Motor neuron (in vitro differentiated cells): ENCODE results near the gene STIM2. TPM values are rescaled to one million over a fixed set of nuclear protein-coding genes. Genes with fewer than 3 reads are reported as not detected.
"Not testable (repeated sequence)": the region's sequence is repeated elsewhere in the genome, so short reads cannot be mapped to it uniquely, and the experiment has no call there.

ENCODE experiments used
- ATAC-seq, 8 experiments: fragments of 200-7000 bp; cut with Tn5 transposase; replicated peaks in 6 of 8; 2 replicates each; pipeline ENCODE4 v1.8.0; 2021; ENCODE audit warnings: mild to moderate bottlenecking in 8 of 8, moderate library complexity in 8 of 8
- H3K27ac ChIP-seq, 2 donors: fragments of 250-450 bp; sonication (Bioruptor Pico); 2 replicates each; pipeline ENCODE4 v1.9.0; 2021; ENCODE audit warnings: antibody characterized with exemption in 2 of 2, mild to moderate bottlenecking in 2 of 2, moderate library complexity in 1 of 2
- H3K4me1 ChIP-seq, 2 donors: fragments of 250-450 bp; sonication (Bioruptor Pico); replicated peaks in 1 of 2; 2 replicates each; pipeline ENCODE4 v1.6.1; 2021; ENCODE audit warnings: antibody characterized with exemption in 2 of 2, mild to moderate bottlenecking in 2 of 2, moderate library complexity in 1 of 2
- H3K4me3 ChIP-seq, 5 donors: fragments of 250-450 bp; sonication (Bioruptor Pico); 2 replicates each; pipeline ENCODE4 v1.9.0; 2021; ENCODE audit warnings: antibody characterized with exemption in 5 of 5, mild to moderate bottlenecking in 5 of 5, moderate library complexity in 4 of 5
- WGBS, 10 experiments: fragments of 450-650 bp; shearing (Covaris generic); methylation state at CpG; one replicate each; pipeline ENCODE4 v1.0.0; 2022; 5-methylcytosine and 5-hydroxymethylcytosine counted together
- in situ Hi-C, 9 experiments: fragments of 400-800 bp; cut with MboI; loops; one replicate each; pipeline ENCODE4 v1.15.0; 2021; ENCODE audit warnings: low sequenced_read_pairs in 9 of 9, low pct_unique_long_range_greater_than_20kb in 2 of 9; ENCODE audit not compliant: unreplicated experiment in 9 of 9
- total RNA-seq, 8 experiments: library from RNA; unstranded; fragments of 300-600 nt; gene quantifications; 2 replicates each; pipeline versions ENCODE4 v1.2.3 to v1.2.4, GENCODE V29; 2022

The STIM2 gene
- total RNA-seq = 10 to 100 TPM; 17.6 to 36.8 (median 28.2) TPM

DNA sequence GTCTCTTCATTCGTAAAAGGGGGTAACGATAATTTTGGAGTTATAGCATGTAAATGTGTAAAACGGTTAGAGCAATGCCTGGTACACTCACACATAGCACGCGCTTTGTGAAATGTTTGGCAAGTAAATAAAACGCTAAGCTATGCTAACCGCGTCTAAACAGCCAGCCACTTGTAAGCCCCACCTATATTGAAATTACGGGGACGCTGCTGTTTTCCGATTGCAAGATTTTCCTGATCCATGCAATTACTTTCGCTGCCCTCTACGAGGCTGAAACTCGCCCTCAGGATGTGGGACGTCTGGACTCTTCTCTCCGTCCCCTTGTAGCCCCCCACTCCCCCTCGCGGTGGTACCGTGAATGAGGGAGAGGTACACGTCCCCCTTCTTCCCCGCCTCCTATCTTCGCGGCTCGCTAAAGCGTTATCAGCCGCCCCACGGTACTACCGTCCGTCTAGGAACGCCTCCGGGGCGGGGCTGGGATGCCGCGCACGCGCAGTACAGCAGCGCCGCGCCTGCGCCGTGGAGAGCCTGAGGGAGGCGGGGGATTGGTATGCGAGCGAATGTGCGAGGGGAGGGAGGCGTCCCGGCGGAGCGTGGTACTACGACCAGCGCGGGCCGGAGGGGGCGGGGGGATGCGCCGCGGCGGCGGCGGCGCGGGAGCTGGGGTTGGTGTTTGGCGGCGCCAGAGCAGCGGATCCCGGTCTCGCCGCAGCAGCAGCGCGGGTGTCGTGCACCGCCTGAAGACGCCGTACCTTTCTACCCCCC is at the start of gene STIM2:
Gene STIM2 (plus strand): TSS at position 685 of the 765 bp plus-strand sequence.
- H3K4me1 ChIP-seq = peaks cover 19 to 33% of the 10 kb centered on the region in 2 donors
- WGBS, 10 experiments = 0 to 8% (median 0%) methylated on average over 1 to 23 of the region's 74 CpGs; no CpG with 5 or more reads in 4 of the 10 experiments
- peak within 1 kb of the TSS; percentile 78 to 83 for H3K27ac ChIP-seq
- in situ Hi-C loops = loop anchor here in 2 of 9 experiments (25.0 kb wide), 1 partner anchor 152 kb away; no protein-coding TSS in a partner anchor
- peak; percentile 64 to 83 (median 80) for ATAC-seq
- H3K4me3 ChIP-seq = peak within 1 kb of the TSS; percentile 60 to 79 (median 68)

DNA sequence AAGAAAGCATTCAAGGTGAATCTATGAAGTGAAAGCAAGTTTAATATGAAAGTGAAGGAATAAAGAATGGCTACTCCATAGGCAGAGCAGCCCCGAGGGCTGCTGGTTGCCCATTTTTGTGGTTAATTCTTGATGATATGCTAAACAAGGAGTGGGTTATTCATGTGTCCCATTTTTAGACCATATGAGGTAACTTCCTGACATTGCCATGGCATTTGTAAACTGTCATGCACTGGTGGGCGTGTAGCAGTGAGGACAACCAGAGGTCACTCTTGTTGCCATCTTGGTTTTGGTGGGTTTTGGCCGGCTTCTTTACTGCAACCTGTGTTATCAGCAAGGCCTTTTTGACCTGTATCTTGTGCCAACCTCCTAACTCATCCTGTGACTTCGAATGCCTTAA is 49.1 kb upstream of the STIM2 start:
- in situ Hi-C loops, H3K27ac ChIP-seq, H3K4me3 ChIP-seq, H3K4me1 ChIP-seq, ATAC-seq: not testable (repeated sequence)
- 39 to 100% (median 71%) methylated on average over 1 to 4 of the region's 4 CpGs; no CpG with 5 or more reads in 3 of the 10 experiments for WGBS, 10 experiments

DNA sequence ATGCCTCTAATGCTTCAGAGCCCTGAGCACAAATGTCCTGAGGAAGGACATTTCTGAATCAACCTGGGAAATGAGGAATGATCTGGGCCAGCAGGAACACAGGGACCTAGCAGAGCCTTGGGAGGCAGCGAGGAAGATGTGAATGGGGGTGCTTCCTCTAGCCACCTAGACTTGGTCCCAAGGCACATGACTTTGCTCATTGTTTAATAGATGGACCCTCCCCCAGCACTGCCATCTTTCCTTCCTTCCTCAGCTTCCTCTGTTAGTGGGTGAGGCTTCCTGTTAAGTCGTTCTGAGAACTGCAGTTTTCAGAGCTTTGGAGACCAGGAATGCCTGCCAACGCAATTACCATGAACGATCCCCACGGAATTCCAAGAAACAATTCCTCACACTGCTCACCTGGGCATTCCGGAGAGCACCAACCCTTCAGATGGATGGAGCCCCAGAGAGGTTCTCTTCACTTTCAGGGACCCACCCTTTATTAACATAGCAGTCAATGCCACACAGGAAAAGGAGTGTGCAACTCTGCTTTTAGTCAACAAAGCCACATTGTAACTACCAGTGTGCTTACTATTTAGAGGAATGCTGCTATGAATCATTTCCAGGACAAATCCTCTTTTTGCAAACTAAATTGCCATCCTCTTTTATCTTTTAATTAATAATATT is 48.5 kb upstream of the STIM2 start:
- no peak overlapping the region for H3K4me3 ChIP-seq
- ATAC-seq = peak in 3 of 8 experiments; percentile 69 to 92 (median 82)
- H3K27ac ChIP-seq = no peak overlapping the region
- H3K4me1 ChIP-seq = no peaks in the 10 kb centered on the region
- in situ Hi-C loops = no loop called here
- WGBS, 10 experiments = 29 to 95% (median 74%) methylated on average over 1 to 5 of the region's 6 CpGs; no CpG with 5 or more reads in 4 of the 10 experiments

DNA sequence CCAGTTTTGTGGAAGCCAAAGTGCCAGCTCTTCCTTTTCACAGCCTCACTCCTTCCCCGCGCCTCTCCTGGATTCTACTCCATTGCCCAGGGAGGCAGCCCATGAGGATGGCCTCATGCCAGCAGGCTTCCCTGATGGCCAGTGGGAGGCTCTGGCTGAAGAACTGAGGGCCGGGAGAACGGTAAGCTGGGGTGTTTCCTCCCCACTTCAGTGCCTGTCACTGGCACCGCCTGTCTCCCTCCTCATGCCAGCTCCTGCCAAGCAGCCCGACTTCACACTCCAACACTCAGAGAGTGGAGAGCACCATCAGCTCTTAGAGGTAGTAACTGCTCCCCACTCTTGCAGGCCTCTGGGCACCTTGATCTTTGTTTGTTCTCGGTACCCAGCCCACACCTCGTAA is 46.9 kb upstream of the STIM2 start:
- no peak for ATAC-seq
- in situ Hi-C loops = no loop called here
- WGBS, 10 experiments = 83 to 100% (median 95%) methylated on average over 1 to 7 of the region's 8 CpGs; no CpG with 5 or more reads in 3 of the 10 experiments

DNA sequence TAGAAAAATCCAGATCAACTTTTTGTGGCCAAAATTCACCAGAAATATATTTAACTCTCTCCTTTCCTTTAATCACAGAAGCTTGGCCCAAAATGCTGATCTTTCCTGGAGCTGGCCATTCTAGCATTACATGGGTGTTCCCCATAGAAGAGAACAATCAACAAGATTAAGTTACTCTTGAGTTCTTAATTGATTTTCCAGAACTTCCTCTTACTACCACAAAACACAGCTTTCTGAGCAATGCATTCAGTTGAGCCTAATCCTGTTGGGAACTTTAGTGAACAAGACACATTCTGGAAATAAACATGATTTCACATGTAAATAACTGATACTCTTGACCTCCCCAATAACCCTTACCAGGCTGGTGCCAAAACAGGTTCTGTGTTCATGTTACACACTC is 45.4 kb upstream of the STIM2 start:
- in situ Hi-C loops = no loop called here
- Histone ChIP-seq H3K4me3 (no peak overlapping the region), H3K27ac (no peak overlapping the region), H3K4me1 (no peaks in the 10 kb centered on the region)
- peak in 1 of 8 experiments; percentile 68 for ATAC-seq

More for the DNA sequence above, 46.9 kb upstream of the STIM2 start:
- Histone ChIP-seq H3K4me1 (no peaks in the 10 kb centered on the region), H3K27ac (no peak overlapping the region), H3K4me3 (no peak overlapping the region)

DNA sequence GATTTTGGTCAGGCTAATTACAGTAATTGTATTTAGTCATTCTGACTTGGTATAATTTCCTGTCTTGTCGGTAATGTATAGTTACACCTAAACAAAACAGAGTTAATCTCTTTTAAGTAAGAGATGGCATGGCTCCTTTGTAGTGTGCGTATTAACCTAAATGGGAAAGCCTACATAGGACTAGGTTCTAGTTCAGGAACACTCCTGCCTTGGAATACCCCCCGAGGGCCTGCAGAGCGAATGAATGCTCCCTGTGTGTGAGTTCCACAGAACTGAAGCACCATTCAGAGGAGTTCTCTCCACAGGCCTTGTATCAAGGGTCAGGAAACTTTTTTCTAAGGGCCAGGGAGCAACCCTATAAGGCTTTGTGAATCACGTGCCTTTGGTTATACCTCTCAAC is 44.9 kb upstream of the STIM2 start:
- no peak for ATAC-seq
- no peaks in the 10 kb centered on the region for H3K4me1 ChIP-seq

DNA sequence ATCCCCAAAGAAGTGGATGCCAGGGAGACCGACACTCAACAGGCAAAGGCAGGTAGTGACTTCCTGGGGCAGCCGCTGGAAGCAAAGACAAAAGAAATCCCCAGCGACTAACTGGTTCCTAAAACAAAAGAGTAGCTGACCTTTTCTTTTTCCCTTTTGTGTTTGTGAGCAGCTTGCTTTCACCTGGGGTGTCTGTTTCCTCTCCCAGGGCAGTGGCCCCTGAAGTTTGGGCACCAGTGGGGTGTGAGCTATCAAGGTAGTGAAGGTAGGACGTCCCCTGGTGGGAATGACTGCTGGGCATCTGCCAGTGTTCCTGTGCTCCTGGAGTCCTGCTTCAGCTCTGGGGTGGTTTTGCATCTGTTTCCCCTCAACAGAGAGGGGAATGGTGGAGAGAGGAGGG is 41.6 kb upstream of the STIM2 start:
- no peak for ATAC-seq
- in situ Hi-C loops = no loop called here

More for the DNA sequence above, 44.9 kb upstream of the STIM2 start:
- Histone ChIP-seq H3K4me3 (no peak overlapping the region), H3K27ac (no peak overlapping the region)
- 75 to 100% (median 84%) methylated on average over 1 to 5 of the region's 5 CpGs for WGBS, 10 experiments
- in situ Hi-C loops = no loop called here

DNA sequence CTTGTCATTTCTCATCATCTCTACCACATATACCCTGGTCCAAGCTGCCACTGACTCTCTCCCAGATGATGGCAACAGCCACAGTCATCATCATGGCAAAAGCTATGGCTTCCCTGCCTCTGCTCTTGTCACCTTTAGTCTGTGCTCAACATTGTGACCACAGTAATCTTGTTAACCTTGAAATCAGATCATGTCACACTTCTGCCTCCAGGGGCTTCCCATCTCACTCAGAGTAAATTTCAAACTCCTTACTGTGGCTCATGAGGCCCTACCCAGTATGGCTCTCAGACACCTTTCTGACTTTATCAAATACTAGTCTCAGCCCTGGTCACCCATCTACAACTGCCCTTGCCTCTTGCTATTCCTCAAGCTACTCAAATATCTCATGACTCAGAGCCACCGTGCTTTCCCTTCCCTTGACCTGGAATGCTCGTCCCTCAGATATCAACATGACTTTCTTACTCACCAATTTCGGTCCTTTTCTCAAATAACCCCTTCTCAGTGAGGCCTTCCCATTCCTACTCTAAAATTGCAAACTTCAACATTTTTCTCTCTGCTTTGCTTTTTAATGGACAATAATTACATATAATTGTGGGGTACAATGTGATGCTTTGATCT is 41.1 kb upstream of the STIM2 start:
- Histone ChIP-seq H3K4me1 (no peaks in the 10 kb centered on the region), H3K4me3 (no peak overlapping the region), H3K27ac (no peak overlapping the region)
- no peak for ATAC-seq
- in situ Hi-C loops = no loop called here
- 57 to 100% (median 86%) methylated on average over 1 to 3 of the region's 3 CpGs; no CpG with 5 or more reads in 2 of the 10 experiments for WGBS, 10 experiments

More for the DNA sequence above, 41.6 kb upstream of the STIM2 start:
- 40 to 93% (median 60%) methylated on average over 1 to 3 of the region's 4 CpGs; no CpG with 5 or more reads in 2 of the 10 experiments for WGBS, 10 experiments
- H3K27ac ChIP-seq = no peak overlapping the region
- H3K4me3 ChIP-seq = no peak overlapping the region
- no peaks in the 10 kb centered on the region for H3K4me1 ChIP-seq

DNA sequence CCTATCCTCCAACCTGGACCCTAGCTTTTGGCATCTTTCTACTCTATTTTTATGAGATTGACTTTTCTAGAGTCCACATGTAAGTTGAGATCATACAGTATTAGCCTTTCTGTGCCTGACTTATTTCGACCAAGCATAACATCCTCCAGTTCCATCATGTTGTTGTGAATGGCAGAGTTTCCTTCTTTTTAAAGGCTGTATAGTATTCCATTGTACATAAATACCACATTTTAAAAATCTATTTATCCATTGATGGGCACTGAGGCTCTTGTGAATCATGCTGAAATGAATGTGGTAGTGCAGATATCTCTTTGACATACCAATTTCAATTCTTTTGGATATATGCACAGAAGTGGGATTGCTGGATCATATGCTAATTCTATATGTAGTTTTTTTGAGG is 40.3 kb upstream of the STIM2 start:
- Histone ChIP-seq H3K27ac (no peak overlapping the region), H3K4me1 (no peaks in the 10 kb centered on the region), H3K4me3 (no peak overlapping the region)
- 38 to 100% (median 83%) methylated on average over 1 of the region's 1 CpG; no CpG with 5 or more reads in 1 of the 10 experiments for WGBS, 10 experiments
- ATAC-seq = no peak
- in situ Hi-C loops = no loop called here

DNA sequence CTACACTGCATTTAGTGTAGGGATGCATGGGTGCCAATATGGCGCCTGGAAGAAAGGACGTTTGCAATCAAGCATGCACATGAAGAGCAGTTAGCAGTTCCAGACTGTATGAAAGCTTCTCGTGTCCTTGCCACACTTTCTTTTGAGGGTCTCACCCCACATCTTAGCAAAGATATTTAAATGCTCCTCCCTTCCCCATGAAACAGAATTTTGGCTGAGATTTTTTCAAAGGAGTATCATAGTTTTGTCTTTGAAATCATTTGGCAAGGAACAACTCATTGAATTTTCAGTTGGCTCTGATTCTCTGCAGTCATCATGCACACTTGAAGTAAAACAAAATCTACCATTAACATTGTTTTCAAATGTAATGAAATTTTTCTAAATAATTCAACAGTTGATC is 39.6 kb upstream of the STIM2 start:
- in situ Hi-C loops = no loop called here
- H3K27ac ChIP-seq = no peak overlapping the region
- 56 to 100% (median 70%) methylated on average over 1 to 3 of the region's 3 CpGs; no CpG with 5 or more reads in 1 of the 10 experiments for WGBS, 10 experiments
- no peaks in the 10 kb centered on the region for H3K4me1 ChIP-seq
- H3K4me3 ChIP-seq = no peak overlapping the region
- ATAC-seq = no peak

DNA sequence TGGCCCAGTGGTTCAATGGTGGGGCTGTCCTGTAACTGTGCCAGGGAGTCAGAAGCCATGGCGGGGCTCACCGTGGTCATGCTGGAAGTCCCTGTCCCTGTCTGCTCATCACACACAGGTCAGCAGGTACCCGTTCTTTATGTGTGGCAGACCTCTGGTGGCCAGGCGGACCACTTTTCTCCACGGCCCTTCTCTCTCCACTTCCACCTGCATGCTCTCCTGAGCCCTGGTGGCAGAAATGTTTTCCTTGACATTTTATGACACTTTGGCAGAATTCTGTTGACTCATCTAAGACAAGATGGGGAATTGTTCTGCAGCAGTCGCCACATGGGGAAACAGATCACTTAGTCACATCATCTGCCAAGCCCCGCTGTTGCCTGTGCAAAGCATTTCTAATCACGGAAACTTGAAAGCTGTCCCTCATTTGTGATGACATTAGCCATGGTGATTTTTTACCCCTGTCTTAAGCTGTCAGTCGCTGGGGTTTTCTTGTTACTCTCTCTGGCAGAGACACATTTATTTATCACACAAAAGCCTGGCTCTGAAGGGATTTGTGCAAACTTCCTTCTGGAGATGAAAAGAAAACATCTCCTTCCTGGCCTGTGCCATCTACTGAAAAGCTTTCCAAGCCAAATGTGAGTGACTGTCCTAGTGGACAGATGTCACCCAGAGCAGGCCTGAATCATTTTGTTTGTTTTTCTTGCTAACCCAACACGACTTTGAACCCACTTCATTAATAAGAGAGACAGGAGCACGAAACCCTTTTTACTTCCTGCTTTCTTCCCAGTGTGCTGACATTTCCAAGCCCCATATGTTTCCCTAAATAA is 38.8 kb upstream of the STIM2 start:
- no peak for ATAC-seq
- H3K27ac ChIP-seq = no peak overlapping the region
- no peak overlapping the region for H3K4me3 ChIP-seq
- 25 to 94% (median 80%) methylated on average over 3 to 8 of the region's 11 CpGs; no CpG with 5 or more reads in 2 of the 10 experiments for WGBS, 10 experiments
- in situ Hi-C loops = no loop called here
- H3K4me1 ChIP-seq = no peaks in the 10 kb centered on the region

DNA sequence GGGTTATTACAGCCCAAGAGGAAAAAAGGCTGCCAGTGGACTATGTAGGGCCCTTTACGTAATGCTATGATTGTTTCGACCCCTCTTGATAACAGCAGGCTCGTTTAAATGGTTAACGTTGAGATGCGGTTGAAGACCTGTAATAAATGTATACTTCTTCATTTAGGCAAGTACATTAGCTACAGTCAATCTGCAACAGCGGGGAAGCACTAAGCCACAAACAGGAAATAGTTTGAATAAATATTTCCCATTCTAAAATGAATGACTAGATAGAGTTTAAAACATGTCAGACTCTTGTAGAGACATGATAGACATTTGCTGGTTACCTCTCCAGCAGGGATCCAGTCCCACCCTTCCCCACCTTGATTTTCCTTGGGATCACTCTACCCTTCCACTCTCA is 38.1 kb upstream of the STIM2 start:
- no peak for ATAC-seq
- WGBS, 10 experiments = 50 to 100% (median 72%) methylated on average over 2 to 6 of the region's 6 CpGs; no CpG with 5 or more reads in 1 of the 10 experiments
- in situ Hi-C loops = no loop called here
- Histone ChIP-seq H3K4me1 (no peaks in the 10 kb centered on the region), H3K27ac (no peak overlapping the region), H3K4me3 (no peak overlapping the region)
